ENCODE results near the gene NUCKS1.

The NUCKS1 gene

DNA sequence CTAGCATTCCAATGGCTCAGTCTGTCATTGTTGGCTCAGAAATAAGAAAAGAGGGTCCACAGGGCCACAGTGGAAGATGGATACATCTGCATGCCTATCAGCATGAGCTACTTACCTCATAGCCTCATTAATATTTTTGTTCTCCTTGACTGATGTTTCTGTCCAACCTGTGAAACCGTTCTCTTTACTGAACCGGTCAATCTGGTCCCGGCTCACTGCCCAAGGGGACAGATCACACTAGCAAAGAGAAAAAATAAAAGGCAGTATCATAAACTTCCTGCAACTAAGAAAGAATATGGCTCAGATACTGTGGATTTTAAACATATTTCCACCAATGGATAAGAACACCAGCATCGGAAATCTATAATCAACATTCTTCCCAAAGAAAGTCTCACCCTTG is 20.6 kb upstream of the NUCKS1 start:
- DNase-seq: no peak
- no peak for ATAC-seq

DNA sequence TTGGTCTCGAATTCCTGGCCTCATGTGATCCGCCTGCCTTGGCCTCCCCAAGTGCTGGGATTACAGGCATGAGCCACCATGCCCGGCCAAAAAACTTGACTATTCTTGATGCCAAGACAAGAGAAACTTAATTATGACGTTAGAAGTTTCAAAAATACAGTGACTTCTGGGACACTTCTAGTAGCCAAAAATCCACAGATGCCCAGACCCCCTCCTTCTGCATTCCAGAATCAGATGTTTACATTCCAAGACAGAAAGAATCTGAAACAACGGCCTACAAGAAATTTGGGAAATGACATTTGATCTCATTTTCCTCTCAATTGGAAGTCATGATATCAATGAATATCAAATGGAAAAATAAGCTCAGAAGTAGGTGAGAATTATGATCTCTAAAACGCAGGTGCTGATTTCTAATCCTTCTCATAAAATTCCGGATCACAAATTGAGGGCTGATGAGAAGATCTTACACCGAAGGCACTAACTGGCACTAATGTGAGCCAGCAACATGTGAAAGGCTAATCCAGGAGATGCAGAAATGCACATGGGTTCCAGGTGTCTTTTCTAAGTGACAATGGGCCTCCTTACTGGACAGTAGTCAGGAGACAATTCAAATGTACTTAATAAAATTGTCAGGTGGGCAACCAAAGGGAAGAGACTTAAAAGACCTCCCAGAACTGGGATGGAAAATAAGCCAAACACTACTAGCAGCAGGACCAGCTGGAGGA is 19.8 kb upstream of the NUCKS1 start:
- ATAC-seq (no peak), DNase-seq (no peak)

DNA sequence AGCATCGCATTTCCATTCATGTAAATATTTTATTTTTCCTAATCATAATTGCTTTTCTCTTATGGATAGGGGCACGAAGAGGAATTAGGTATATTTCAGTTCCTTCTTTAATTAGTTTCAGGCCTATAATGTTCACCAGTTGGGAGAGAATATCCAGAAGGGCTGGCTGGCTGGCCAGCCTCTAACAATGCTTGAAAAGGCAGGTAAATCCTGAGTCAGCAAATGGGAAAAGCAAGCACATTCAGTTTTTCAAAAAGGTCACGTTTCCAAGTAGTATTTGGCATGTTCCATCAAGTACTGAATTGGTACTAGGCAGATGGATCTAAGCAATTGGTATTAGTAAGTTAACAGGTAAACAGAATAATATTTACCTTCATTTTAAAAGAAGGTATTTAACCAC is 17.3 kb upstream of the NUCKS1 start:
- ATAC-seq (no peak), DNase-seq (no peak)

DNA sequence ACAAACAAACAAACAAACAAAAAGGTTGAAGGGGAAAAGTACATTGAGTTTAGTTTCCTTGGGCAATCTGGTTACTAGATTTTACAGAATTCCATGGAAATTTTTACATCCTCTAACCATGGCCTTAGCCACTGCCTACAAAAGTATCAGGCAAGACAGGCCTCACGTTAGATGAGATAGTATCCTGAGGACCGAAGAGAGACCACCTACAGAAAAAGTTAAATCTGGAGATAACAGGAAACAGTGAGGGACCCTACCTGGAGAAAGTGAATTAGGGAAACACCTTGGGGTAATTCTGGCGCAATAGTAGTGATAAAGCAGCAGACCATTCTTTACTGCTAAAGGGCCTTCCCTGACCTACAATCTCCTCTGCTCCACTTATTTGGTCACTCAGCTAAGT is 16.6 kb upstream of the NUCKS1 start:
- DNase-seq (no peak), ATAC-seq (no peak)

DNA sequence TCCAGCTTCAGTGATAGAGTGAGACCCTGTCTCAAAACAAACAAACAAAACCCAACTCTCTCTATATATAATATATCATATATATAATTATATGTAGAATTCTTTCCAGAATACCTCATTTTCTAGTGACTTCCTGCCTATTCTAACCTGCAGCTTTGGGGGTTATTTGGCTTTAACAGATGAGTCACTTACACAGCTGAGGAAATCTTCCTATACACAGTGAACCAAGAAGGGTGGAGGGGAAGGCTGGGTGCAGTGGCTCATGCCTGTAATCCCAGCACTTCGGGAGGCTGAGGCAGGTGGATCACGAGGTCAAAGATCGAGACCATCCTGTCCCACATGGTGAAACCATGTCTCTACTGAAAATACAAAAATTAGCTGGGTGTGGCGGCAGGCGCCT is 16.1 kb upstream of the NUCKS1 start:
- peak; percentile 72 for ATAC-seq
- no peak for DNase-seq

DNA sequence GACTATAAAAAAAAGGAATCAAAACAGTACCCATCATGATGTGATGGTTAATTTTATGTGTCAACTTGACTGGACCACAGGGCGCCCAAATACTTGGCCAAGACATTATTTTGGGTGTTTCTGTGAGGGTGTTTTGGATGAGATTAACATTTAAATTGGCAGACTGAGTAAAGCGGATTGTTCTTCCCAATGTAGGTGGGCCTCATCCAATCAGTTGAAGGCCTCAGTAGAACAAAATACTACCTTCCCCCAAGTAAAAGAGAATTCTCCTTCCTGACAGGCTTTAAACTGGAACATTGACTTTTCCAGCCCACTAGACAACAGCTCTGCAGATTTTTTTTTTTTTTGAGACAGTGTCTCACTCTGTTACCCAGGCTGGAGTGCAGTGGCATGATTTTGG is 14.6 kb upstream of the NUCKS1 start:
- no peak for ATAC-seq
- no peak for DNase-seq

DNA sequence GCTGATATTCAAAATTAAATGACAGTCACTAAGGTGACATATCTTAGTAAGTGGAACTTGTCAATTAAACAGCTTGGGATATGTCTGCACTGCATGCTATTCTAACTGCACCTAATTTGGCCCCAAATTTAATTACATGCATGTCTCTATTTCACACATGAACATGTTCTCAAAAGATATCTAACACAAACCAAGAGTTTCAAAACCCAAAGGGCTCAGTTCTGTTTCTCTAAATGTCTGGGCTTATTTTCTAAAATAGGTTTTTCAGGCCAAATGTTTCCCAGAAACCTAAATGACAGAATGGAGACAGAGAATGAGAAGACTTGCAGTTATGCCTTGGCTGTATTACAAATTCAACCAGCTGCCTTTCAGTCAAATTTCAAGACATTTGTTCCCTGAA is 14.0 kb upstream of the NUCKS1 start:
- ATAC-seq (no peak), DNase-seq (no peak)

DNA sequence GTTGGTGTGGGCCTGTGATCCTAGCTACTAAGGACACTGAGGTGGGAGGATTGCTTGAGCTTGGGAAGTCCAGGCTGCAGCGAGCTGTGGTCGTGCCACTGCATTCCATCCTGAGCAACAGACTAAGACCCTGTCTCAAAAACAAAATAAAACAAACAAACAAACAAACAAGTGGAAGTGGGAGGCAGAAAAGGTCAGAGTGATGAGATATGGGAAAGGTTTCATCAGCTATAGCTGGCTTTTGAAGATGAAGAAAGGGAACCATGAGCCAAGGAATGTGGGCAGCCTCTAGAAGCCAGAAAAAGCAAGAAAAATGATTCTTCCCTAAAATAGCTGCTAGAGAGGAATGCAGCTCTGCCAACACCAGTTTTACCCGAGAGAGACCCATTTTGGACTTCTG is 10.6 kb upstream of the NUCKS1 start:
- no peak for DNase-seq

DNA sequence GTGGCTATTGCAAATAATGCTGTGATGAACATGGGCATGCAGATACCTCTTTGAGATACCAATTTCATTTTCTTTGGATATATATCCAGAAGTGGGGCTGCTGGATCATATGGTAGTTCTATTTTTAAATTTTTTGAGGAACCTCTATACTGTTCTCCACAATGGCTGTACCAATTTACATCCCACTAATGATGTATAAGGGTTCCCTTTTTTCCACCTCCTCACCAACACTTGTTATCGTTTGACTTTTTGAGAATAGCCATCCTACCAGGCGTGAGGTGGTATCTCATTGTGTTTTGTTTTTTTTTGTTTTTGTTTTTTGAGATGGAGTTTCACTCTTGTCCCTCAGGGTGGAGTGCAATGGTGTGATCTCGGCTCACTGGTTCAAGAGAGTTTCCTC is 6.6 kb upstream of the NUCKS1 start:
- DNase-seq (no peak), ATAC-seq (no peak)

More for the DNA sequence above, 10.6 kb upstream of the NUCKS1 start:
- no peak for ATAC-seq

DNA sequence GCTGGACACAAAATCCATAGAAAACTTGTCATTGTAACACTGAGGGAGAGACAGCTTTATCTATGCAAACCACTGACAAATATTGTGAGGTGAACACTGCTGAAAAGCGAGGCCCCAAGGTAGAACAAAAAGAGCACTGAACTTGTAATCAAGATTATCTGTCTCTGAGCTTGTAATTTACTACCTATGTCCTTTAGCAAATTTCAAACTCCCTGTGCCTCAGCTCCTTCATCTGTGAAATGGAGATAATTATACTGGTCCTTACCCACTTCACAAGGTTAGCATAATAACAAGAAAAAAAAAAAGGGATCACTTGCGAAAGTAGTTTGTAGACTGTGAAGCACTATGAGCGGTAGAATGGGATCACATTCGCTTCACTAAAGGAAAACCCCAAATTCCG is 4.9 kb upstream of the NUCKS1 start:
- DNase-seq: no peak
- ATAC-seq: no peak

DNA sequence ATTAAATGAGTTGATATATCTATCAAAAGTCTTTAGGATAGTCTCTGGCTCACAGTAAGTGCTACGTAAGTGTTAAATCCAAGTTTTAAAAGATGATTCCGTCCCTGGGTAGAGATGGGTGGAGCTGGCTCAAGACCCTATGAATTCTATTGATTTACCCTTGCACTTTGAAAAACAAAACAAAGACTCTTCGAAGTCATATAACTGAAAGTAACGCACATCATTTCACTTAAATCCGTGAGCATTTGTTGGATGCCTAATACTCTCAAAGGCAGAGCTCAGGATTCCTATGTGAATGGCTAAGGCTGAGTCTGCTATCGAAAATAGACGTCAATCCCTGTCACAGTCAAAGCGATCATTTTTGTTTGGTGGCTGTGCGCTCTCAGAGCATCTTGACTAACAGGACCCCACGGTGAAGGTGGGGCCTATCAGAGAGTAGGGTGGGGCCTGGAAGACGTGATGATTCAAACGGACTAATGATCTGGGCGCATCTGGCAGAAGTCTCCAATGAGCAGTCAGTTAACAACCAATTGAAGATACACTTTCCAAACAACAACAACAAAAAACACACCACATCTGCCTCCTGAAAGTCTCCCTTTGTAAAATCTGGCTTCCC is 1.2 kb upstream of the NUCKS1 start:
- ATAC-seq (no peak), DNase-seq (no peak)

DNA sequence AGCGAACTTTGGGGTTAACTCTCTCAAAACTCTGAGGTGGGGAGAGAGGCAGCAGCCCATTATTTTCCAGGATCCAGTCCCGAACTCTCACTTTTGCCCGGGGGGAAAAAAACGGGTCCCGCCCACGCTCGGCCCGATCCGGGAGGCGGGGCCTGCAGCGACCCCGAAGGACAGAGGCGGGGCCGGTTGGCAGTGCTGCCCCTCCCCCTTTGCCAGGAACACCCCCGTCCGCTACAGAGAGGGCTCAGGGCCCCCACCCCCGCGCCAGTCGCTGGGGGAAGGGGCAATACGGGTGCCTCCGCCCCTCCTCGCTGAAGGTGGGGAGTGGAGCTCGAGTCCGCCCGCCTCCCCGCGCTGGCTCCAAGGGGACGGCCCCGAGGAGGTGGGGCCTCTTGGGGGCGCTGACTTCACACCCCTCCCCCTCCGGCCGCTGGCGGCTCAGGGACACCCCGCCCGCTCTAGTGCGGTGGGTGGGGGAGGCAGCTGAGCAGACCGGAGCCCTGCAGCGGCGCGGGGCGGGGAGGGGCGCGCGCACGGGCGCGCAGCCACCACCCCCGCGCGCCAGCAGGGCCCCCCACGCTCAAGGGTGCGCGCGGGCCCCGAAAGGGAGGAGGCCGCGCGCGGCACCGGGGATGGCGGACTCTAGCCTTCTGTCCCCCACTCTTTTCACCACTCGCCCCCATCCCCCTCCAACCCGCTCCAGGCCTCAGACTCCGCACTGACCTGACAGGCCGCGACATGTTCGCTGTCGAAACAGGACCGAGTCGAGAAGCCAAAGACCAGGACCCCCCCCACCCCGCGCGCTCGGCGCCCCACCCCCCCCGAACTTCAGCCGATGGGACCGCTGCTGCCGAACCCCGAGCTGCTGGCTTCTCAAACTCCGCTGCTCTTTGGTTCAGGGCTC is 496 bp downstream of the NUCKS1 start:
- ATAC-seq (peak; percentile 89), DNase-seq (peak; percentile 98)

DNA sequence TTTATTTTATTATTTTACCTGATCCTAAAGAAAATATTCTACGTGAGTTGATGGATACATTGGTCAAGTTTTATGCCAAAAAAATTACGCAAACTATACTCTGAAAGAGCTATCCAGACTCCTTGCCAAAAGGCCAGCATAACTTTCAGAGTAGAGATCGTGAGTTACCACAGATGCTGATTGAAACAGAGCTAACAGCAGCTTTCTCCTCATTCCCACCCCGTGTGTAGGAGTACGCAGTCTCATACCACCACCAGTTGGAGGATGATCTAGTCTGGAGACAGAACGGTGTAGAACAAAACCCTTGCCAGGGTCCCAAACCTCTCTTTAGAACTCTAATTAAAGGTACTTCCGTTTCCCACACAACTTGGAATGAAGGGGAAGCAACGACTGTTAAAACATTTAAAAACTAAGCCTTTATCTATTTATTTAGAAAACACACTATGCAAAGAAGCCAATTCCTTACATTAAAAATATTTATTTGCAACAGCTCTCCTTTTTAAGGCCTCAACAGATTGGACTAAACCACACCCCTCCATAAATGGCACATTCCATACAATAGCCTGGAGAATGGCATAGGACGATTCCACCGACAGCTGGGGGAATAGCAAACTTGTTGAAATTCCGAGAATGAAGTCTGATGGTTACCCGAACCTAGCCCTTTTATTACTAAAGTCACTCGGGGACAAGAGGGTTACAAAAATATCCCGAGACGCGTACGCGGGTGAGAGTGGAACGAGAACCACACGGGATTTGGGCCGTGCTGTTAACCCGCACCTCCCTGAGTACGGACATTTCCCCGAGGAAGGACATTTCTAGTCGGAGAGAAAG is 1.4 kb downstream of the NUCKS1 start:
- DNase-seq (peak; percentile 39), ATAC-seq (peak; percentile 10)

DNA sequence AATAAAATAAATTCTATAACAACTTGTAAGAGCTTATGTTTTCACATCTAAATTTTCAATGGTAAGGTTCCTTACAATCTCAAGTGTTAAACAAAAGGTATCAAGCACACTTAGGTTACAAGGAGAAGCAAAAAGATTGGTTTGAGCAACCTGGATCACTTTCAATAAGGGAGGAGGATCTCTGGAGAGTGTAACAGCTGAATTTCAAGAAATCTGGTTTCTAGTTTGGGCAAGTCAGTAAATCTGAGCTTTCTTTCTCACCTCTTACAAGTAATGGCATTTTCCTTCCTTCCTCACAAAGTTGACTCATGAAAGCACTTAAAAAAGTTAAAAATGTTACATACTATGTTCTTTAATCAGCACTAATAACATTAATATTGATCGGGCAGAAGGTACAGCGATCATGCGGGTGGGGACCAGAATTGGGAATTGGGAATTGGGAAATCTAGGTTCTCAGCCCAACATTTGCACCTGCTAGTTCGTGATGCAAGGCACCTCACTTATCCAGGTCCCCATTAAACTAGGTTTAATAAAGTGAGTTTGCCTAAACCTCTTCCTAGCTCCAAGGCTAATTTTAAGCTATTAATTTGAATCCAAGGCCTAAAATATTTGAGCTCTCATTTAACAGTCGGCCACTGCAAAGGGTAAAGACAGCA is 3.1 kb downstream of the NUCKS1 start:
- ATAC-seq: no peak
- no peak for DNase-seq

DNA sequence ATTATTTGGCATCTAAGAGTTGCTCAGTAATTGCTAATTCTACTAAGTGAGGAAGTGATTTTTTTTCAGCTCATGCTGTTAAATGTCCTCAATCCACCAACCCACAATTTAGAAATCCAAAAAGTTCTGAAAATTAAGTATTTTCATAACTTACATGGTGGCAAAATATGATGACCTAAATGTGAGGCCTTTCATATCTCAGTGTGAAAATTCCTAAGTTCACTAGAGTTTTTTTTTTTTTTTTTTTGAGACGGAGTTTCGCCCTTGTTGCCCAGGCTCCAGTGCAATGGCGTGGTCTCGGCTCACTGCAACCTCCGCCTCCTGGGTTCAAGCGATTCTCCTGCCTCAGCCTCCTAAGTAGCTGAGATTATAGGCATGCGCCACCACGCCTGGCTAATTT is 5.6 kb downstream of the NUCKS1 start:
- DNase-seq (no peak), ATAC-seq (no peak)

DNA sequence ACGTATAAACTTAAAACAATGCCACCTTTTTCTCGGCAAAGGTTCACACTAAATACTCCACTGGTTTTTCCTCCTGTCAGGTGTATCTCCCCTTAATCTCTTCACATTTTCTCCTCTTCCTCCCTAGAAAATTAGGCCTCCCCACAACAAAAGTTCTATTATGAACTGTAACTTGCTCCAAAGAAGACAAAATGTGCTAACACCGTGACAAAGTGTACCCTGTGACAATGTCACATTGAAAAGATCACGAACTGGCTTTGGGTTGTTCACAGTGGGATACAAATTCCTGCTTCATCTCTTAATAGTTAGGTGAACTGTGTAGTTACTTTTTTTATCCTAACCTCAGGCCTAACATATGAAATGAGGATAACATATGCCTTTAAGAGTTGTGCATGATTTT is 6.0 kb downstream of the NUCKS1 start:
- no peak for DNase-seq
- ATAC-seq: no peak

DNA sequence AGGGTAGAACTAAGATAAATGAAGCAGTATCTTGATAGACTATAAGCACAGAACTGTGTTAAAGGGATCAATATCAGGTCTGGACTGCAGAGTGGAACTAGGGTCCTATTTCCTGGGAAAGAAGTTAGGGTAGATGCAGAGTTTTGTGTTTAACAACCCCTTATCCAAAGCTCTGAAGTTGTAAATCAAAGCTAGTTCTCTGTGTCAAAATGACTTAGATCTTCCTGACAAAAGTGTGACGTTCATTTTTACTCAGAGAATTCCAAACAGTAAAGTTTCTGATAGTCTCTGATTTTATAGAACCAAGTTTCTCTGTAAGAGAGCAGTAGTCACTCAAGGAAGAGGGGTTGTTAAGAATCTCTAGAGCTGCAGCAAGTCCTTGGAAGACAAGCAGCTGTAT is 8.3 kb downstream of the NUCKS1 start:
- no peak for DNase-seq
- no peak for ATAC-seq

DNA sequence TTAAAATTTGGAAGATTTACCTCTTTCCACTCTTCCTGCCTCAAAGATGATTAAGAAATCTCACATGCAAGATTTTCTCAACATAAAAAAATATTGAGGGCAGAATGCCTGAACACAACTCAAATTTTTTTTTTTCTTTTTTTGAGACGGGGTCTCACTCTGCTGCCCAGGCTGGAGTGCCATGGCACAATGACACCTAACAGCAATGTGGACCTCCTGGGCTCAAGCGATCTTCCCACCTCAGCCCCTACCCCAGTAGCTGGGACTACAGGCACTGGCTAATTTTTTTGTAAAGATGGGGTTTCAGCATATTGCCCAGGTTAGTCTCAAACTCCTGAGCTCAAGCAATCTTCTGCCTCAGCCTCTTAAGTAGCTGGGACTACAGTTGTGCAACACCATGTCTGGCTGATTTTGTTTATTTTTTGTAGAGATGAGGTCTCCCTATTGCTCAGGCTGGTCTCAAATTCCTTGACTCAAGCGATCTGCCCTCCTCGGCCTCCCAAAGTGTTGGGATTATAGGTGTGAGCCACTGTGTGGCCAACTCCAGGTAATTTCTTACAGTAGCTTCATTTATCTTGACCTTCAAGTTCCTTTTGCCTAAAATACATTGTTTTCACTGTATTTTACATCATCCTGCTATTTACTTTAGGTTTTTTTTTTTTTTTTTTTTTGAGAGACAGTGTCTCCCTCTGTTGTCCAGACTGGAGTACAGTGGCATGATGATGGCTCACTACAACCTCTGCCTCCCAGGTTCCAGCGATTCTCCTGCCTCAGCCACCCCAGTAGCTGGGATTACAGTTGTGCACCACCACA is 10.4 kb downstream of the NUCKS1 start:
- DNase-seq: no peak
- ATAC-seq: no peak

DNA sequence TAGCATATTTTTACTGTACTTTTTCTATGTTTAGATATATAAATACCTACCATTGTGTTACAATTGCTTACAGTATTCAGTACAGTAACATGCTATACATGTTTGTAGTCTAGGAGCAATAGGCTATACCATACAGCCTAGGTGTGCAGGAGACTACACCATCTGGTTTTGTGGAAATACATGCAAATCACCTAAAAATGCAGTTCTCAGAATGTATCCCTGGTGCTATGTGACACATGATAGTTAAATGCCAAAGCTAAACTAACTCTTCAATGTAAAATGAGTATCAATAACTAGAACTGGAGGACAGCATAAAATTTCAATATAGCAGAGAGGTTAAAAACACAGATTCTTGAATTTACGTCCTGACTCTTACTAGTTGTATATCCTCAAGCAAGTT is 14.8 kb downstream of the NUCKS1 start:
- DNase-seq: no peak
- ATAC-seq: peak; percentile 82

DNA sequence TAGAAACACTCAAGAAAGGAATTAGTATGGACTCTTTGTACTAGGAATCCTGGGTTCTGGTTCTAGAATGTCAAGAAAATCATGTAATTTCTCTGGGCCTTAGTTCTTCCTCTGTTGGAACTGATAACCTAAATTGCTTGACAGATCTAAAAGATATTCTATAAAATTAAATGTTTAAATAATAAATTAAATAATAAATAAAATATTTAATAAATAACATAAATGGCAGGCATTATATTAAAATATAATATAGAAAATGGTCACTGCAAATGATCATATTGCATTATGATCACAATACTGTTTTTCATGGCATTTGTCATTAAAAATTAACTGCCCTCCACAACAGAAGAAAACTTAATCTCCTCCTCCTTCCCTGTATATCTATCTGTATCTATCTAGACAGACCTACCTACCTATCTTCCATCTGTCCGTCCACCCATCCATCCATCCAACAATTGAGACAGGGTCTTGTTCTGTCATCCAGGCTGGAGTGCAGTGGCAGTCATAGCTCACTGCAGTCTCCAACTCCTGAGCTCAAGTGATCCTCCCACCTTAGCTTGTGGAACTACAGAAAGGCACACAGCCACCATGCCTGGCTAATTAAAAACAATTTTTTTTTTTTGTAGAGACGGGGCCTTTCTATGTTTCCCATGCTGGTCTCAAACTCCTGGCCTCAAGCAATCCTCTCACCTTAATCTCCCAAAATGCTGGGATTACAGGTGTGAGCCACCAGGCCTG is 16.4 kb downstream of the NUCKS1 start:
- no peak for DNase-seq
- no peak for ATAC-seq
